ENCODE data around the gene DCC.
"Not testable (repeated sequence)": the region's sequence is repeated elsewhere in the genome, so short reads cannot be mapped to it uniquely, and the experiment has no call there.

DCC gene

DNA sequence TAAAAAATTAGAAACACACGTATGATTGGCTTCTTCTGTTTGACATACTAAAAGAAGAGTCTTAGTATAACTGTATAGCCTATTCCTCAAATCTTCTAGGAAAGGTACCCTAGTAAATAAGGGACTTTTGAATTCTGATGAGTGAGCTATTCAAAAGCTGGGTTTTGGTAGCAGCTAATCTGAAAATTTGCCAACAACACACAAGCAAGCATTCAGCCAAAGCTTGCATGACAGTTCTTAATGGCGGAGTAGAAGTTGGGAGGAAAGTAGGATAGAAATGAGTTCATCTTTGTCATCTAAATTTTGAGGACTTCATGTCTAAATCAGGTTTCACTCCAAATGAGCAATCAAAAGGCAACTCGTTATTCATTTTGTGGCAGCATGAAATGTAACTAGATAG, 1071.5 kb downstream of the DCC start:
- DNase-seq (ENCODE audit: low spot score) = no peak

DNA sequence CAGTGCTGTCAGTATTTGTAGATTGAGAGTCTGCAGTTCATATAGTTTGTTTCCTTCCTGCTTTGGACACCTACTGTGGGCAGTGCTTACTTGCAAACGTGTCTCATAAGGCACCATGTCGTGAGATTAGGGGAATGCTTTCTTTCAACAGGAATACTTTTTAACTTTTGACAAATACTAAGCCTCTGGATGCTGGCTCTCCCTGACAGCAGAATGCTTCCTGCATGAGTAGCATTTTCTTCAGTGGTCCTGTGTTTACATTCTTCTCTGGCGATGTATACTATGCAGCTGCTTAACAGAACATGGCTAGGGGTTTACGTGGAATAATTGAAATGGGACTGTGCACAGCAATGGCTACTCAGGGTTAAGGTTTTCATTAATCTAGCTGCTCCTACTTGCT, 1077.0 kb downstream of the DCC start:
- DNase-seq (ENCODE audit: low spot score) = no peak

DNA sequence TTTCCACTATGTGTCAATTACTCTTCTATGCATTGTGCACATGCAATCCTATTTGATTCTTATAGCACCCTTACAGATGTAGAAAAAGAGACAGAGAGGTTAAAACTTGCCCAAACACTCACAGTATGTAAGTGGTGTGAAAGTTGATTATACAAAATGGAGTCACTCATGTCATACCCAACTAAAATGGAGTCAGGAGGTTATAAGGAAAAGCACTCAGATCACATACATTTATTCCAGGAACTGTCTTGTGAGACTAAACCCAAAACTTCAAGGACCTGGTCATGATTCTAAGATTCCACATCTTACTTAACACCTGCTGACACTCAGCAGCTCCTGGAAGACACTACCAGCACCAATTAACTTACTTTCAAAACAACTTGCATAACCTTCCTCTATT, 1081.9 kb downstream of the DCC start:
- no peak for DNase-seq (ENCODE audit: low spot score)

DNA sequence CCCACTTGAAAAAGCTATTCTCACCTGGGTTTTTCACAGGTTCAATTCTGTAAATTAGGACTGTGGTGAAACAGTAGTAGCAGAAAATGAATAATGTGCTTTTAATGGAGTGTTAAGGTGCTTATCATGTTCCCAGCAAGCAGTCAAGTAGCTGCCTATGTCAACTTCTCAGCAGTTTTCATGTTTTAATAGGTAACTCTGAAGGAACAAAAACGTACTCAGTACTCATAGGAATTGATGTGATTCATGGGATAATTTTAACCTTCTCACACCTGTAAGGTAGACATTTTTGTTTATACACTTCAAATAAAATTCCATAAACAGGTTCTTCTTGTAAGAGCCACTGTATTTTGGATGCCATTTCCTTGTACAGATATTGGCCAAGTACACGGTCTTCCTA, 1082.9 kb downstream of the DCC start:
- no peak for DNase-seq (ENCODE audit: low spot score)

DNA sequence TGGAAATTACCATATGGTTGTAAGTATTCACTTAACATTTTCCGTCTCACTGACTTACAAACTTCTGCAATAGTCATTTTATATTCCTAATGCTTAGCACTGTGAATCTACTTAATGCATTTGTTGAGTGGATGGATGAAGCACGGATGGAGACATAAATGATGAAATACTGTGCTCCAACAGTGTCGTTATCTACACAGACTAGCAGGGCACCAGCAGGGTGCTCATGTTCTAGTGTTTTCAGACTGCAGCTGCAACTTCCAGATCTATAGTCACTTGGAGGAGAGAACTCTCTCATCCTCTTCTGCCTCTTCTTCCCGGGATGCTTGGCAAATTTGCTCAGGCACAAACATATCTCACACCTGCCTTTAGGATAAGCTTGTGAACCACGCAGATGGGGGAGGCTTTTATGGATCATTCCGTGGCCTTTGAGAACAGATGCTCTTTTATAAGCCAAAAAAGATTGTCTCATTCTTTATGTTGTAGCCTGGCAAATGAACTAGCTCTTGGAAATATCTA, 1086.7 kb downstream of the DCC start:
- DNase-seq (ENCODE audit: low spot score) = no peak

DNA sequence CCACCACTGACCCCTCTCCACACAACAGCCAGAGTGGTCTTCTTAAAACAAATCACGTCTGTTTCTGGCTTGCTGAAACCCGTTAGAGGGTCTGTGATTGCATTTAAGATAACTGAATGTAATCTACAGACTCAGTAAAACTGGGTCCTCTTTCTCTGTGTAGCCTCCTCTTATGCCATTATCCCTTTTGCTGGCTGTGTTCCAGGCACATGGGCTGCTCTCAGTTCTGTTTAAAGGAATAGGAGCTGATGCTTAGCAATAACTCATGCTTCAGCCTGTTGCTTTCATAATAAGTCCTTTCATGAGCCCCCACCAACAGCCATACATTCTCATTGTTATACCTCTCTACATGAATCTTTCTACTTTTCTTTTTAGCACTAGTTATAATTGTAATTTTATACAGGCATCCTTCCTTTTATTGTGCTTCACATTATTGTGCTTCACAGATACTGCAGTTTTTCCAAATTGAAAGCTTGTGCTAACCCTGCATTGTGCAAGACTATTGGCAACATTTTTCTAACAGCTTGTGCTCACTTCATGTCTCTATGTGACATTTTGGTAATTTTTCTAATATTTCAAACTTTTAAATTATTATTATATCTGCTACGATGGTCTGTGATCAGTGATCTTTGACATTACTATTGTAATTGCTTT, 1101.9 kb downstream of the DCC start:
- no peak for DNase-seq (ENCODE audit: low spot score)

DNA sequence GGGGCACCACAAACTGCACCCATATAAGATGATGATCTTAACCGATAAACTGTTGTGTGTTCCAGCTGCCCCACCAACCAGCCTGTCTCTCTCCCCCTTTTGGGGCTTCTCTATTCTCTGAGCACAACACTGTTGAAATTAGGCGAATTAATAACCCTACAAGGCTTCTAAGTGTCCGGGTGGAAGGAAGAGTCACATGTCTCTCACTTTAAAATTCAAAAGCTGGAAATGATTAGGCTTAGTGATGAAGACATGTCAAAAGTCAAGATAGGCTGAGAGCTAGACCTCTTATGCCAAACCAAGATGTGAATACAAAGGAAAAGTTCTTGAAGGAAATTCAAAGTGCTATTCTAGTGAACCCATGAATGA, 1102.4 kb downstream of the DCC start:
- DNase-seq (ENCODE audit: low spot score) = no peak

DNA sequence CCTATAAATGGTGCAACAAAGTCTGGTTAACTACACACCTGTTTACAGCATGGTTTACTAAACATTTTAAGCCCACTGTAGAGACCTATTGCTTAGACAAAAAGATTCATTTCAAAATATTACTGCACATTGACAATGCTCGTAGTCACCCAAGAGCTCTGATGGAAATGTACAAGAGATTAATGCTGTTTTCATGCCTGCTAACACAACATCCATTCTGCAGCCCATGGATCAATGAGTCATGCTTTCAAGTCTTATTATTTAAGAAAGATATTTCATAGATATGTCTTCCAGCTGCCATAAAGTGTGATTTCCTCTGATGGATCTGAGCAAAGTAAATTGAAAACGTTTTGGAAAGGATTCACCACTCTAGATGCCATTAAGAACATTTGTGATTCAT, 1103.3 kb downstream of the DCC start:
- DNase-seq (ENCODE audit: low spot score) = no peak

DNA sequence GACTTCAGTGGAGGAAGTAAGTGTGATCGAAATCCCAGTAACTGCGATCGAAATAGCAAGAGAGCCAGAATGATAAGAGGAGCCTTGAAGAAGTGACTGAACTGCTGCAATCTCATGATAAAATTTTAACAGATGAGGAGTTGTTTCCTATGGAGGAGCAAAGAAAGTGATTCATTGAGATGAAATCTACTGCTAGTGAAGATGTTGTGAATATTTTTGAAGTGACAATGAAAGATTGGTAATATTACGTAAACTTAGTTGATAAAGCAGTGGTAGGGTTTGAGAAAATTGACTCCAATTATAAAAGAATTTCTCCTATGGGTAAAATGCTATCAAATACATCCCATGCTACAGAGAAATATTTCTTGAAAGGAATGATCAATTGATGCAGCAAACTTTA, 1103.8 kb downstream of the DCC start:
- DNase-seq (ENCODE audit: low spot score) = no peak

DNA sequence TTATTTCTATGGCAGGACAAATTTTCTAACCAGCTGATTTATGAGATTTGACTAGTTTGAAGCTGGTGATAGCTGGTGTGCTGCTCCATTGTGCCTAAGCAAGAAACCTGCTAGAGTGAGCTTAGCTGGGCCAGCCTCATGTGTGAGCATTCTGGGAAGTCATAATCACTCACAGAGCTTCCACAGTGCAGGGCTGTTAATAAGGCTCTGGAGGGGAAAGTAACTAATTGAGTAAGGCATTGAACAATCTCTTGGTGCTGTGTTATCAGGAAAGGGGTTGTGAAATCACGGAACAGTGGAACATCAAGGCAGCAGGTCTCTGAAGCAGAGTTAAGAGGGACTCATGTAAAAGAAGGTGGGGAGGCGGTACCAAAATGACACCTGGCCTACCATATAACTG, 1111.9 kb downstream of the DCC start:
- no peak for DNase-seq (ENCODE audit: low spot score)

DNA sequence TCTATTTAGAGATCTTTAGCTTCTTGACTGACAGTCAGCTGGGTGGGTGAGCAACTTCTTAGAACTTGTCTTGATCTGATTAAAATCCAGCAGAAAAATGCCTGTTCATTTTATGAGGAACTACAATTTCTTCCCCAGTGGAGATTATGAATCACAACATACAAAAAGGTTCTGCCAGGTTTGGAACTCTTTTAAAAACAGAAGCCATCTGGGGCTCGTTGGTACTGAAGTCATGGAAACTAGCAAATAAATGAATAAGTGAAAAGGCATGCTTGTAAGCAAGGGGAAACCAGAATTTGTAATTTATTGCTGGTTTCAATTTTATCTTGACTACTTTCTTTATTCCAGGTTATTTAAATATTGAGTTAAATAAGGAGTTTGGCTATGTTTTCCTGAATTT, 1117.1 kb downstream of the DCC start:
- DNase-seq (ENCODE audit: low spot score) = no peak

DNA sequence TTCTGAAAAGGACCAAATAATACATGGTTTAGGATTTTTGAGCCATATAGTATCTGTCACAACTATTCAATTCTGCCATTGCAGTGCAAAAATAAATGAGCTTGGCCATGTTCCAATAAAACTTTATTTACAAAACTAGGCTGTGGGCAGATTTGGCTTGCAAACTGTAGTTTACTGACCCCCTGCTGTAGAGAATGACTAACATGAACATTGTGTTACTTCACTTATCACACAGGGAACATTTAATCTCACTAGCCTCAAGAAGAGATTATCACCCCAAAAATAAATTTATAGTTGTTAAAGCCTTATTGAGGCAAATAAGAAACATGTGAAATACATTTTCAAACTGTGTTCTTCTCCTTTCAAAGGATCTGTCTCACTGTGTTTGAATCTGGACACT, 1118.3 kb downstream of the DCC start:
- no peak for DNase-seq (ENCODE audit: low spot score)

DNA sequence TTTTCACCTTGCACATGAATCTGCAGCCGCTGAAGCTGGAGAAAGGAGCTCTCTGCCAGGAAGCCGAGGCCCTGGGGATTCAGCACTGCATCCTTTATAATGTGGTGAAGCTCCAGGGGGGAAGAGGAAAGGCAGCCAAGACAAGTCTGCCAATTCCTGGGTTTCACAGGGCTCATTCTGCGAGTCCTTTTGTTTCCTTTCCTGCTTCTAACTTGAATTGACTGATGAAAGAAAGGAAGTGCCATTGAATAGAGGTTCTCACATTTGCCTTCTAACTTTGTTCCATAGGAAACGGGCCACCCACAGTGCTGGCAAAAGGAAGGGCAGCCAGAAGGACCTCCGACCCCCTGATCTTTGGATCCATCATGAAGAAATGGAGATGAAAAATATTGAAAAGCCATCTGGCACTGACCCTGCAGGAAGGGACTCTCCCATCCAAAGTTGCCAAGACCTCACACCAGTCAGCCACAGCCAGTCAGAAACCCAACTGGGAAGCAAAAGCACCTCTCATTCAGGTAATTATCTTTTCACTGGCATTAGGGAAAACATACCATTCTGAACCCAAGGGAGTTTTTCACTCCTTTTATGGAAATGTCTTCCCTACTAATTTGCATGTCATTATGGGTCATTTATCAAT, 1119.1 kb downstream of the DCC start:
- DNase-seq (ENCODE audit: low spot score) = no peak

DNA sequence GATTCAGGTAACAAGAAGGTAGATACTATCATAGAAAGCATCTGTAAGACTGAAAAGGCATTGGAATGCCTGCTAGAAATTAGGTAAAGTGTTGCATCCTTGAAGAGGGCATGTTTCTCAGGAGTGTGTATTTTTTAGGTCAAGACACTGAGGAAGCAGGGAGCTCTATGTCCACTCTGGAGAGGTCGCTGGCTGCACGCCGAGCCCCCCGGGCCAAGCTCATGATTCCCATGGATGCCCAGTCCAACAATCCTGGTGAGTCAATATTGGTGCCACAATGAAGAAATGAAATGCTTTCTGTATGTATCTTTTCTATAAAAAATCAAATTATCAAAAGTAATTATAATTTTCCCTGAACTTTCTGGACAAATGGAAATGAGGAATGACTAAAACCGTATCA, 1127.8 kb downstream of the DCC start:
- DNase-seq (ENCODE audit: low spot score) = no peak

DNA sequence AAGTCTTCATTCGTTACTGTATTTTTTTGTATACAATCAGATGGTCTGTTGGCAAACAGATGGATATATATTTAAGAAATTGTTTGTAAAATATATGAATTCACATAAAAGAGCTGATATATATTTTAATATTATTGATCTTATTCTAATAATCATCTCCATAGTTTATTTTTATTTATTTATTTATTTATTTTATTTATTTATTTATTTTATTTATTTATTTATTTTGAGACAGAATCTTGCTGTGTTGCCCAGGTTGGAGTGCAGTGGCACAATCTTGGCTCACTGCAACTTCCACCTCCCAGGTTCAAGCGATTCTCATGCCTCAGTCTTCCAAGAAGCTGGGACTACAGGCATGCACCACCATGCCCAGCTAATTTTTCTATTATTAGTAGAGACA, 1128.2 kb downstream of the DCC start:
- DNase-seq (ENCODE audit: low spot score) = not testable (repeated sequence)

DNA sequence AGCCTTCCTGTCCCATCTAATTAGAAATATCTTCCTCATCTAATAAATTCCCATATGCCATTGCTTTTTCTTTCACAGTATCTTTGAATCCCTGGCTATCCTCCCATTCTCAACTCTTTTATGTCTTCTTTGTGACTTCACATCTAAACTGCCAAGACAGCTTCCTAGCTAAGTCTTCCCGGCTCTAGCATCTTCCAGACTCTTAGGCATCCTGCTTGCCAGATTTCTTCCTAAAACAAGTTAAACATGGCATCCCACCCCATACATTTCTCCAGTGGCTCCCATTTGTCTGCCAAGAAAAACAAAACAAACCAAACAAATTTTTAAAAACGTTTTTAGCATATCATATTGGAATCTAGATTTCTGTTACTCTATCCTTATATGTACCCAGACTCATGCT, 1132.5 kb downstream of the DCC start:
- no peak for DNase-seq (ENCODE audit: low spot score)

DNA sequence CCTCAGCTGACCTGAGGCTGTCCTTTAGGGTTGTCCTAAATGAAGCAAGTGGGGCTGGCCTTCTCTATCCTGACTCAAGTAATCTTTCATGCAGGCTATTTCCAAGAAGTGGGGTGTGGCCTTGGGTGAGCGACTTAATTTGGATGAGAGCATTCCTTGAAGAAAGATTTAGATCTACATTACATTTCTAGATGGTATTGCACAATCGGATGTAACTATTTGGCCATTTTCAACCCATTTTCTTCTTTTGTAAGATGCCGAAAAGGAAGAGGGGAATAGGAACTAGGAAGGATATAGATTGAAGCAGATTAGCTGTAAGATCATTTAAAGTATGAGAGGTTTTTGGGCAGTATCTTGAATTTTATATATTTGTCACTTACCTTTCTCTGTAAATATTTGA, 1138.2 kb downstream of the DCC start:
- DNase-seq (ENCODE audit: low spot score) = no peak

DNA sequence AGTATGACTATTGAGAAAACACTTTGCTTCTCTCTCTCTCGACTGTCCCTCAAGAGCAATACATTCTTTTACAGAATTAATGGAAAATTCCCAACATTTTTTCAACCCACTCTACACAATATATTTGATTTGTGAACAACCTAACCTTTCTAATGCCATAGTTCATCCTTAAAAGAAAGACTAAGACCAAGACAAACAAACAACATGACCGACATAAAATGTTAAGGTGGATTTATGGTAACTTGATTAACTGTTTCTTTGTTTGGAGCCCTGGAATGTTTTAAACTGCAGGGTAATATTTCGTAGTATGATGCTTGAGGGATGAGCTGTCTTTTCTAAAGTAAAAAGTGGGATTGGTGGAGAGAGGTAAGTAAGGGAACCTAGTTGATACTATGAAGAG, 1146.3 kb downstream of the DCC start:
- no peak for DNase-seq (ENCODE audit: low spot score)

DNA sequence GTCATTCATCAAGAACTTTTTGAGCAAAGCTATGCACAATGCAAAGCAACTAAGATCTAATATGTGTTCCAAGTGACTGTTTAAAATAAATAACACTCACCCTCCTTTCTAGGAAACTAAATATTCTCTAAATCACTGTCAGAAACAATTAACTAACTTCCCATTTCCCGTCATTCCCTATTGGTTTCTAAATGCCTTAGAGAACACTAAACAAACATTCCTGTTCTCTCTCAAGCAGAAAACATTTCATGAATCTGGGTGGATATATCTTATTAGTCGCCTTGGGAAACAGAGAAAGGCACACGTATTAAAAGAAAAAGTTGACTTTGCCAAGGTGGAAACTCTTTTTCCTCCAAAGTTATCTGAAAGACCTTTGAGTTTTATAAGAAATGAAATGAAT, 1149.3 kb downstream of the DCC start:
- no peak for DNase-seq (ENCODE audit: low spot score)

DNA sequence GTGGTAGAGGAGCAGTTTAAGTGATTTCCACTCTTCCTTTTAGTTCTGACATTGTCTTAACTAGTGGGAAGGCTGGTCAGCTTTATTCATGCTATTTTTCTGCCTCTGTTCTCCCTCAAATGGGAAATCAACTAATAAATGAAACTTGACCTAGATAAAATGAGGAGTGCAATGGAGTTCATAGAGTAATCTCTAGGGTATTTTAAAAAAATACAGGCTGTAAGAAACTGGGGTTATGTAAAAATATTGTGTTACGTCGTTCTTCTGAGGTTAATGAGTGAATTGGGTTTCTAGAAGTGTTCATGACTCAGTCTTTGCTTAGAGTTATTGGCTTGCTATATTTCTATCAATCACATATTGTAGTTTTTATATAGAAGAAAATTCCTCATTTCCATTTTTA, 1150.0 kb downstream of the DCC start:
- no peak for DNase-seq (ENCODE audit: low spot score)

DNA sequence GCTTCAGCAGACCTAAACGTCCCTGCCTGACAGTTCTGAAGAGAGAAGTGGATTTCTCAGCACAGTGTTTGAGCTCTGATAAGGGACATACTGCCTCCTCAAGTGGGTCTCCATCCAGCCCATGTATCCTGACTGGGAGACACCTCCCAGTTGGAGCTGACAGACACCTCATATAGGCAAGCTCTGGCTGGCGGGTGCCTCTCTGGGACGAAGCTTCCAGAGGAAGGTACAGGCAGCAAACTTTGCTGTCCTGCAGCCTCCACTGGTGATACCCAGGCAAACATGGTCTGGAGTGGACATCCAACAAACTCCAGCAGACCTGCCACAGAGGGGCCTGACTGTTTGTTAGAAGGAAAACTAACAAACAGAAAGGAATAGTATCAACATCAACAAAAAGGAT, 1156.0 kb downstream of the DCC start:
- DNase-seq (ENCODE audit: low spot score) = no peak

DNA sequence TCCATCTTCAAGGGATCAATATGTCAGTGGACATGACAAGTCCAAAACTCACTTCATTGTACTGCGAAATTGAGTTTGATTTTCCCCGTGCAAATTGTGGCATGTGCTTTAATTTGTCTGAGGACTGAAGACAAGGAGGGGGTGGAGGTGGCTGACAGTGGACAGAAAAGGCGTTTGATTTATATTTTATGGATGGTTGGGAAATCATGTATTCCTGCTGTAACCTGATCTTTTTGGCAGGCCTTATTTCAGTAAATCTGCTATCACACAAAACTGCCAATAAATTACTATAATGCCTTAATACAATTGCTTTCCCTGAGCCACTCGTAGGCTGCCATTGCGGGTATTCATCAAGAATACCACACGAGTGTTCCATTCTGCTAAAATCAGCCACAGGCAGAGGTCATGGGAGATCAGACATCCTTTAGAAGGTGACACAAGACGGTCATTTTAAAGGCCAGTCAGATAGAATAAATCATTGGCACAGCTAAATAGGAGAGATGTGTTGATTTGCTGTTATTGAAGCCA, 1164.0 kb downstream of the DCC start:
- DNase-seq (ENCODE audit: low spot score) = no peak

DNA sequence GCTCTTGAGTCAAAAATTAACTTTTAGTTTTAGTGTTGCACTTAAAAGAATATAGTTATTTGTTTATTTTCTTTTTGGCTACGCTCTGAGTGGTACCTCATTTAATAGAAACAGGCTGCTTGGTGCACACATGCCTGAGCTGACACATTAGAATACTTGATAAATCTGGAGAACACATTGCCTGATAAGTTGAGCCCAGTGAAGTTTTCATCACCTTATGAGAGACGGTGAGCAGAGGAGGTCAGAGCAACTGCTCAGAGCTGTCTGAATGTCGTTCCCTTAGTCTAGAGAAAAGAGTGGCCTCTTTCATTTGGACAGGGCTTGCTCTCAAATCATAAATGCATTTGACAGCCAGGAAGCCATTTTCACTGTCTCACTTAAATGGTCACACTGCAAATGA, 1168.5 kb downstream of the DCC start:
- DNase-seq (ENCODE audit: low spot score) = no peak

DNA sequence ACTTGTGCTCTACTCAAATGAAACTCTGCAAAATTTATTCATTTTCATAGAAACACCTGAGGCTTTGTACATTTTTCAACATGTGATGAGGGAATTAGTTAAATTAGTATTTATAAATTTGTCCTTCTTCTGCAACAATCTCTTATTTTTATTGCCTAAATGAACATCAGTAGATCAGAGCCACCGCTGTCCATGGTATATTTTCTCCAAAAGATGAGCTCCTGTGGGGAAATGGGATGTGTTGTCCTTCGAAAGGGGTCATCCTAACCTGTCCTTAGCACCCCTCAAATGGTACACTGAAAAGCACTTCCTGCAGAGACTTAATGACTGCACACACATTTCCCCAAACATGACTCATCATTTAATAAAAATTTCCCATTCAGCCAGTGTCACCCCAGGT, 1169.9 kb downstream of the DCC start:
- DNase-seq (ENCODE audit: low spot score) = no peak

Data from hematopoietic multipotent progenitor cell treated with erythropoietin and hydrocortisone succinate and interleukin-3 and kit ligand, for 17 days (in vitro differentiated cells).